C4-2B (cell line): ENCODE data around the gene NELL1.

Source experiments
- H3K27ac ChIP-seq: fragments of 450-650 bp; 2 replicates; pipeline ENCODE4 v1.5.1; 2017
- ZFX ChIP-seq: fragments of 450-650 bp; IDR thresholded peaks from 2 replicates; pipeline ENCODE4 v1.6.1; 2017
- TF ChIP-seq, protein P1 (sequence below): fragments of 450-650 bp; conservative IDR thresholded peaks from 2 replicates; pipeline ENCODE4 v1.5.1; 2017; ENCODE audit warnings: mild to moderate bottlenecking

Gene NELL1

DNA sequence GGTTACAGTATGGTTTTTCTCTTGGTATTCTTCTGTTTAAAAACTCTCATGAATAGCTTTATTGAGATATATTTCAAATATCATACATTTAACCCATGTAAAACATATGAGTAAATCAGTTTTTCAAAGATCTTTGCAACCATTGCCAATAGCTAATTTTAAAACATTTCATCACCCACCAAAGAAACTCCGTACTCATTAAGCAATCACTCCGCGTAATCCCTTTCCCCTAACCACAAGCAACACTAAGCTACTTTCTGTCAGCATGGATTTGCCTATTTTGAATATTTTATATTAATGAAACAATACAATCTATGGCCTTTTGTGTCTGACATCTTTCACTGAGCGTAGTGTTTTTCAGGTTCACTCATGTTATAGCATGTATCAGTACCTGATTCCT, 825.6 kb downstream of the NELL1 start:
- H3K27ac ChIP-seq, result no peak overlapping the region
- TF ChIP-seq ZFX, result no peak
- TF ChIP-seq, protein P1, sequence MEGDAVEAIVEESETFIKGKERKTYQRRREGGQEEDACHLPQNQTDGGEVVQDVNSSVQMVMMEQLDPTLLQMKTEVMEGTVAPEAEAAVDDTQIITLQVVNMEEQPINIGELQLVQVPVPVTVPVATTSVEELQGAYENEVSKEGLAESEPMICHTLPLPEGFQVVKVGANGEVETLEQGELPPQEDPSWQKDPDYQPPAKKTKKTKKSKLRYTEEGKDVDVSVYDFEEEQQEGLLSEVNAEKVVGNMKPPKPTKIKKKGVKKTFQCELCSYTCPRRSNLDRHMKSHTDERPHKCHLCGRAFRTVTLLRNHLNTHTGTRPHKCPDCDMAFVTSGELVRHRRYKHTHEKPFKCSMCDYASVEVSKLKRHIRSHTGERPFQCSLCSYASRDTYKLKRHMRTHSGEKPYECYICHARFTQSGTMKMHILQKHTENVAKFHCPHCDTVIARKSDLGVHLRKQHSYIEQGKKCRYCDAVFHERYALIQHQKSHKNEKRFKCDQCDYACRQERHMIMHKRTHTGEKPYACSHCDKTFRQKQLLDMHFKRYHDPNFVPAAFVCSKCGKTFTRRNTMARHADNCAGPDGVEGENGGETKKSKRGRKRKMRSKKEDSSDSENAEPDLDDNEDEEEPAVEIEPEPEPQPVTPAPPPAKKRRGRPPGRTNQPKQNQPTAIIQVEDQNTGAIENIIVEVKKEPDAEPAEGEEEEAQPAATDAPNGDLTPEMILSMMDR, result no peak

DNA sequence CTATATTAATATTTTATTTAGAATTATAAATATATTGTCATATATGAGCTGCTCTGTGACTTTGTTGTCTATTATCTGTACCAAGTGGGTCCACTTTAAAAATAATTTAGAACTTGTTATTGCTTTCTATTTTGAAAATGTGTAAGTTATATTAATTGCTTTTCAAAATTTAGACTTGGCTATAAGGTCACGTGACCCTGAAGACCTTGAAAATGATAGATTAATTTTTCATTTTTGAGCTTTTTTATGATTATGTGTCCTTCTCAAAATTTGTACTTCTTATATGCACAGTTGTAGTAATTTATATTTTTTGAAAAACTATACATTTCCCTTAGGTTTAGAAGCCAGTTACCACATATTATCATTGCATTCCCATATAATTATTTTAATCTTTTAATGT, 826.5 kb downstream of the NELL1 start:
- no peak overlapping the region for H3K27ac ChIP-seq

DNA sequence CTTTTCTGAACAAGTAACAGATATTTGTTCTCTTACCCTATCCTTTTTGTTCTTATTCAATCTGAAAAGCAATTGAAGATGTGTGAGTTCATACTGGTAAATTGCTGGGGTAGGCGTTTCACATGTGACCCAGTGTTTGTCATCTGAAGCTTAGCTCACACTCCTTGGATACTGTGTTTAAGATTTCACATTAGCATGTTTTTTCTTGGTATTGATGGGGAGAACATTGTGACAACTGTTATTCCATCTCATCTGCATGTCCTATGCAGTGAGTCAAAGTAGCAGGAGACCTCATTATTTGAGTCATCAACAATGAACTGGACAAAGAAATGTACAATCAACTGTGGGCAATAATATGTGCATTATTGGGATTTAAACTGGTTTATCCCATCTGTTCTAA, 831.9 kb downstream of the NELL1 start:
- no peak for TF ChIP-seq ZFX
- TF ChIP-seq, protein P1, result no peak
- H3K27ac ChIP-seq, result no peak overlapping the region

More for the DNA sequence above, 826.5 kb downstream of the NELL1 start:
- no peak for TF ChIP-seq ZFX
- TF ChIP-seq, protein P1, result no peak

DNA sequence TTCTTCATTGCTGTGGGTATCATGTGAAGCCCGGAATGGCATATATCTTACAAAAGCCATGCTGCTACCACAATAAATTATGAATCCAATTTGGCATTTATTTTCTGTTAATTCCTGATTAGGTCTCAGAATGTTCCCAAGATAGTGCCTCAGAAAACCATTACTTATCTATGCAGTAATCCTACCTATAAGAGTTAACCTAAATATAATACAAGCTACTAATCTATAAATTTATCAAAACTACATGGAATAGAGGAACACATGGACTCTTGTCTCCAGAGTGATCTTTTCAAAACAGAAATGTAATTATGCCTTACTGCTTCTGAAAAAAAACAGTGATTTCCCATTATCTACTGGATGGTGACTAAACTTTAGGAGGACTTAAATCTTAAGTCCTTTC, 835.7 kb downstream of the NELL1 start:
- H3K27ac ChIP-seq, result no peak overlapping the region
- TF ChIP-seq ZFX, result no peak
- TF ChIP-seq, protein P1, result no peak

DNA sequence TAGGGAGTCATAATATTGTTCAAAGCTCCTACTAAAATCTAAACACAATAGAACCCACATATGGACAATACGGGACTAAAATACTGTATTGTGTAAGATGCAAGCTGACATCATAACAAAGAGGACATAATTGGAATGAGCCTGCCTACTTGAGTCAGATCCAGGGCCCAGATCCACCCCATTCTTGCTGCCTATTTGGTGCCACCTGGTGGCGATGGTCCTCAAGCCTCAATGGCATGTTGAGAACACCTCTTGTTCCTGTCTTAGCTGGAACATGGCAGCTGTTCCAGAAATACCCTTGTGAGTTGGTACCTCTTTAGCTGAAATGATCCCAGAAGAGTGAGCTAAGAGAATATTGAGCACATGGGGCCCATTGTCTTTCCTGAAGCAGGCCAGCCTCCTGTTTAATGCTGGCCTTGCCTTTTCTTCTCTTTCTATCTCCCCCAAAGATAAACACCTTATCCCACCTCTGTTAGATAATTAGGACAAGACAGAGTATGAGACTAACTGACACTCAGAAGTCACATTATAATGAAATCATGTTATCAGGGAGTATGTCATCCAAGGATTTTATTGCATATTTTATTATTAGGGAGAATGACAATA, 842.6 kb downstream of the NELL1 start:
- TF ChIP-seq, protein P1, result peak; percentile 83
- TF ChIP-seq ZFX, result no peak
- no peak overlapping the region for H3K27ac ChIP-seq

DNA sequence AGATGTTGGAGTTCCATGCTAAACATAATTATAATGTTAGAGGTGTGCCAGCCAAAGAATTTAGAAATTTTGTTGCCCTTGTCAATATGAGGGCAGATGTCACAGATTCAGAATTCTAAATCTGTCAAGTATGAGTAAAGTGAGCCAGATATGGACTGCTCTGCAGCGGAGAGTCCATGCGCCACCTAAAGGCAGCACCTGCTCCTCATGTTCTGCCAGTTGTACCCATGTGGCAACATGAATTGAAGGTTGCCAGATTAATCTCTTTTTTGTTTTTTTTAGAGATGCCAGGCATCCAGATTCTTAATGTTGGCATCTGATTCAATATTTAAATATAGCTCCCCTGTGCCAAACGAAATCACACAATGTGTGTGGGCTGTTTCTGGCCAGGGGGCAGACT, 844.9 kb downstream of the NELL1 start:
- TF ChIP-seq, protein P1, result peak; percentile 82
- no peak for TF ChIP-seq ZFX
- H3K27ac ChIP-seq, result no peak overlapping the region

DNA sequence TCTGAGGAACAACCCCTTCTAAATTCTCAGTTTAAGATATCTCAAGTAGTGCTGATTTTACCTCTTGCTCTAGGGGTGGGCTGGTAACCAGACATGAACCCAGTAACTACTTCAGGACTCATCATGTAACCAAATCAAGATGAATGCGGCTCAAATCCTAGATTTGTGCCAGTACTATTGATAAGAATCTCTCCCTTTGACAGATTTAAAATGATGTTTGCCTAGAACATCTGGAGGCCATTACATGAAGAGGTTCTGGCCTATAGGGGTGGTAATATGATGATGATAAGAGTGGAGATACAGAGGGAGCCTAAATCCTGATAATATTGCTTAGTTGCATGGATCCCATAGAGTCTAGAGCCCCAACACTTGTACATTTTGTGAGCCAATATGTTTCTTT, 850.9 kb downstream of the NELL1 start:
- TF ChIP-seq, protein P1, result no peak
- TF ChIP-seq ZFX, result no peak
- H3K27ac ChIP-seq, result no peak overlapping the region
